Tibial nerve (tissue), 4 donors: ENCODE measurements around the gene CACNA1B. TPM values are rescaled to one million over a fixed set of nuclear protein-coding genes. Genes with fewer than 3 reads are reported as not detected.

ENCODE experiments used
- DNase-seq, 2 donors: peaks; one replicate each; pipeline ENCODE4 v3.0.0-alpha.2; 2019; ENCODE audit warnings: low spot score in 2 of 2
- H3K27ac ChIP-seq, 4 donors: fragments of 200-600 bp; sonication (generic) in 3 of 4; one replicate each; pipeline ENCODE4 v1.5.1; 2017 to 2019; ENCODE audit warnings: mild to moderate bottlenecking in 1 of 4
- H3K27me3 ChIP-seq, 2 donors: fragments of 200-600 bp; sonication (generic) in 1 of 2; one replicate each; pipeline versions ENCODE4 v1.5.1 to v1.6.0; 2017 to 2019
- H3K36me3 ChIP-seq, 3 donors: fragments of 200-600 bp; sonication (generic); one replicate each; pipeline ENCODE4 v1.5.1; 2018 to 2019
- H3K4me1 ChIP-seq, 4 donors: fragments of 200-600 bp; sonication (generic) in 3 of 4; one replicate each; pipeline ENCODE4 v1.5.1; 2017 to 2019
- H3K4me3 ChIP-seq, 4 donors: fragments of 200-600 bp; sonication (generic) in 3 of 4; one replicate each; pipeline ENCODE4 v1.5.1; 2017 to 2019; ENCODE audit warnings: mild to moderate bottlenecking in 1 of 4, moderate library complexity in 1 of 4
- H3K9me3 ChIP-seq, 4 donors: fragments of 200-600 bp; sonication (generic) in 3 of 4; one replicate each; pipeline ENCODE4 v1.5.1; 2017 to 2019
- EP300 ChIP-seq, 2 donors: sonication (generic); formaldehyde crosslinking; IDR thresholded peaks; one replicate each; pipeline ENCODE4 v1.6.1; 2017; ENCODE audit warnings: antibody characterized with exemption in 2 of 2, mild to moderate bottlenecking in 1 of 2
- POLR2A ChIP-seq, 2 donors: fragments of 450-650 bp; IDR thresholded peaks; one replicate each; pipeline ENCODE4 v1.6.1; 2017; ENCODE audit warnings: antibody characterized with exemption in 2 of 2, mild to moderate bottlenecking in 2 of 2, moderate library complexity in 2 of 2
- WGBS, 2 donors: methylation state at CpG; one replicate each; pipeline ENCODE4 v1.1.5; 2018; 5-methylcytosine and 5-hydroxymethylcytosine counted together
- total RNA-seq, 4 donors: library from RNA; depleted of rRNA; stranded (reverse); fragments of >200 nt; gene quantifications; one replicate each; pipeline ENCODE4 v1.1.0, GENCODE V29; 2016
- TF ChIP-seq, protein P1 (sequence below), 5 experiments: fragments of 200-600 bp in 3 of 5; fragments of 450-650 bp in 2 of 5; sonication (generic) in 3 of 5; IDR thresholded peaks; one replicate each; pipeline ENCODE4 v1.5.1; 2016 to 2019; ENCODE audit warnings: antibody characterized with exemption in 5 of 5, mild to moderate bottlenecking in 3 of 5, moderate library complexity in 2 of 5

The CACNA1B gene
- total RNA-seq, 4 donors from 2014 or later = under 0.01 TPM; not detected in 2

- TF ChIP-seq EP300 (IDR thresholded peaks at IDR 0.05) (no peak), POLR2A (IDR thresholded peaks at IDR 0.05) (no peak)
- TF ChIP-seq, protein P1, sequence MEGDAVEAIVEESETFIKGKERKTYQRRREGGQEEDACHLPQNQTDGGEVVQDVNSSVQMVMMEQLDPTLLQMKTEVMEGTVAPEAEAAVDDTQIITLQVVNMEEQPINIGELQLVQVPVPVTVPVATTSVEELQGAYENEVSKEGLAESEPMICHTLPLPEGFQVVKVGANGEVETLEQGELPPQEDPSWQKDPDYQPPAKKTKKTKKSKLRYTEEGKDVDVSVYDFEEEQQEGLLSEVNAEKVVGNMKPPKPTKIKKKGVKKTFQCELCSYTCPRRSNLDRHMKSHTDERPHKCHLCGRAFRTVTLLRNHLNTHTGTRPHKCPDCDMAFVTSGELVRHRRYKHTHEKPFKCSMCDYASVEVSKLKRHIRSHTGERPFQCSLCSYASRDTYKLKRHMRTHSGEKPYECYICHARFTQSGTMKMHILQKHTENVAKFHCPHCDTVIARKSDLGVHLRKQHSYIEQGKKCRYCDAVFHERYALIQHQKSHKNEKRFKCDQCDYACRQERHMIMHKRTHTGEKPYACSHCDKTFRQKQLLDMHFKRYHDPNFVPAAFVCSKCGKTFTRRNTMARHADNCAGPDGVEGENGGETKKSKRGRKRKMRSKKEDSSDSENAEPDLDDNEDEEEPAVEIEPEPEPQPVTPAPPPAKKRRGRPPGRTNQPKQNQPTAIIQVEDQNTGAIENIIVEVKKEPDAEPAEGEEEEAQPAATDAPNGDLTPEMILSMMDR (IDR thresholded peaks at IDR 0.05) = no peak
- Histone ChIP-seq H3K36me3 (no peaks in the 10 kb centered on the region), H3K4me3 (no peak overlapping the region), H3K27ac (no peak overlapping the region), H3K9me3 (no peaks in the 10 kb centered on the region), H3K27me3 (no peaks in the 10 kb centered on the region), H3K4me1 (no peaks in the 10 kb centered on the region)
- 76 to 86% methylated on average over 14 of the region's 14 CpGs for WGBS, 2 donors
- no peak for DNase-seq
These were observed 193.7 kb downstream of the CACNA1B start for GRCh38 chr9:138071292-138071691.

- no peaks in the 10 kb centered on the region for H3K4me1 ChIP-seq
- no peaks in the 10 kb centered on the region for H3K27me3 ChIP-seq
- no peaks in the 10 kb centered on the region for H3K36me3 ChIP-seq
- no peak for TF ChIP-seq EP300 (IDR thresholded peaks at IDR 0.05)
- DNase-seq = no peak
- 88% methylated on average over 6 of the region's 6 CpGs for WGBS, 2 donors
- H3K9me3 ChIP-seq = no peaks in the 10 kb centered on the region
- H3K27ac ChIP-seq = no peak overlapping the region
- H3K4me3 ChIP-seq = no peak overlapping the region
These were observed 194.1 kb downstream of the CACNA1B start for GRCh38 chr9:138071731-138072130.

GRCh38 chr9:138072161-138072842 is 194.7 kb downstream of the CACNA1B start:
- no peak overlapping the region for H3K27ac ChIP-seq
- H3K4me1 ChIP-seq = no peaks in the 10 kb centered on the region
- no peak overlapping the region for H3K4me3 ChIP-seq
- no peaks in the 10 kb centered on the region for H3K9me3 ChIP-seq
- WGBS, 2 donors = 57 to 71% methylated on average over 12 of the region's 12 CpGs
- no peak for DNase-seq
- no peaks in the 10 kb centered on the region for H3K36me3 ChIP-seq
- H3K27me3 ChIP-seq = no peaks in the 10 kb centered on the region
- TF ChIP-seq EP300 (IDR thresholded peaks at IDR 0.05) (no peak), POLR2A (IDR thresholded peaks at IDR 0.05) (no peak)
- TF ChIP-seq, protein P1 (IDR thresholded peaks at IDR 0.05) = no peak

- Histone ChIP-seq H3K9me3 (no peaks in the 10 kb centered on the region), H3K27me3 (no peaks in the 10 kb centered on the region), H3K4me1 (no peaks in the 10 kb centered on the region), H3K27ac (no peak overlapping the region), H3K36me3 (no peaks in the 10 kb centered on the region), H3K4me3 (no peak overlapping the region)
- TF ChIP-seq, protein P1 (IDR thresholded peaks at IDR 0.05) = no peak
- TF ChIP-seq EP300 (IDR thresholded peaks at IDR 0.05) (no peak), POLR2A (IDR thresholded peaks at IDR 0.05) (no peak)
- DNase-seq = no peak
- WGBS, 2 donors = 68 to 85% methylated on average over 9 of the region's 9 CpGs
These were observed 195.3 kb downstream of the CACNA1B start for GRCh38 chr9:138072897-138073296.

DNA sequence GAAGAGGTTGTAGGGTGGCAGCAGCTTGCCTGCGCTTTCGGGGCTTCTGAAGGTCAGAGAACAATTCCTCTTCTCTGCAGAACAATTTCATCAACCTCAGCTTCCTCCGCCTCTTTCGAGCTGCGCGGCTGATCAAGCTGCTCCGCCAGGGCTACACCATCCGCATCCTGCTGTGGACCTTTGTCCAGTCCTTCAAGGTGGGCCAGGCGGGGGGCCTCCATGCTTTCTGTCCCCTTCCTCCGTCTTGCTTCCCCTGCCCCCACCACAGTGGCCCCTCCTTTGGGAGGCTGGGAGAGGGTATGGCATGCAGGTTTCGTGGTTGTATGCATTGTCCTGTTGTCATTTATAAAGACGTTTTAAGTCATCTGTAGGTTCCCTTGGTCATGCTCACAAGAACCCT is 195.8 kb downstream of the CACNA1B start:
- no peak for DNase-seq
- 78 to 79% methylated on average over 12 of the region's 12 CpGs for WGBS, 2 donors
- no peak for TF ChIP-seq POLR2A (IDR thresholded peaks at IDR 0.05)
- TF ChIP-seq EP300 (IDR thresholded peaks at IDR 0.05) = no peak
- TF ChIP-seq, protein P1 (IDR thresholded peaks at IDR 0.05) = no peak
- Histone ChIP-seq H3K4me1 (no peaks in the 10 kb centered on the region), H3K9me3 (no peaks in the 10 kb centered on the region), H3K4me3 (no peak overlapping the region), H3K27ac (no peak overlapping the region), H3K27me3 (no peaks in the 10 kb centered on the region), H3K36me3 (no peaks in the 10 kb centered on the region)
